HG02884 (cell line): Measurements from ENCODE around the gene YES1.
"Not testable (repeated sequence)": the region's sequence is repeated elsewhere in the genome, so short reads cannot be mapped to it uniquely, and the experiment has no call there.

Experiments
- ATAC-seq: cut with Tn5 transposase; IDR thresholded peaks from one replicate; pipeline ENCODE4 v1.9.1; 2021; ENCODE audit warnings: mild to moderate bottlenecking, moderate library complexity; ENCODE audit not compliant: unreplicated experiment

The YES1 gene

DNA sequence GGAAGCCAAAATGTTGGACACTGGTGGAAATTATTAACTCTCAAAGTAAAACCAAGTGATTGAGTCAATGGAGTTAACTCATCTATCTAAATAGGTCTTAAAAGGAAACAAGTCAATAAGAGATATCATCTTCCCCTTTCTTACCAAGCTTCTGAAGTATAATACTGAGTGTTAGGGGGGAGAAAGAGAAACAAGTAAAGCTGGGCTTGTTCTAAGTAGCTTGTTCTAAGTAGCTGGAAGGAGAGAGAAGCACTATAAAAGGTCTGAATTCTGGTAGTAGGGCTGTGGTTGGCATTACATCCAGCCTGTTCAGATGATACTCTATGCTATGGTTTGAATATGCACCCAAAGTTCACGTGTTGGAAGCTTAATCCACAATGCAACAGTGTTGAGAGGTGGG lies 26.8 kb downstream of the YES1 start:
- no peak for ATAC-seq

DNA sequence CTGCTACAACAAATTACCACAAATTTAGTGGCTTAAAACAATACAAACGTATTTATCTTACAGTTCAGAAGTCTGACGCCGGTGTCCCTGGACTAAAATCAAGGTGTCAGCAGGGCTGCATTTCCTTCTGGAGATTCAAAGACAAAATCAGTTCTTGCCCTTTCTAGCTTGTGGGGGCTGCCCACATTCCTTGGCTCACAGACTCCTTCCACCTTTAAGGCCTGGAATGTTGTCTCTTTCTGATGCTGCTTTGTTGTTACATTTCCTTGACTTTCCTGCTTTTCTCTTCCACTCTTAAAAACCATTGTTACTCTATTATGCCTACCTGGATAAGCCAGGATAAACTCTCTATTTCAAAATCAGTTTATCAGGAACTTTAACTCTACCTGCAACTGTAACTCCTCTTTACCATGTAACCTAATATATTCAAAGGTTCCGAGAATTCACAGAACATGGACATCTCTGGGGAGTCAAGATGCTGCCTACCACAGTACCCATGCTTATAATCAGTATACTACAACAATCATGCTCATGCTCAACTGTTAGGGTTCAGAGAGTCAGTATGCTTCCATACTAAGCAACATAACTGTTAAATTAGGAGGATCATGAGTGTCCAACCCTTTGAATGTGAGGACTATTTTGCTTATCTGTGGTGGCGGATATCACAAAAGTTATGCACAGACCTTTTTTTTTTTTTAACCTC lies 27.4 kb downstream of the YES1 start:
- no peak for ATAC-seq

DNA sequence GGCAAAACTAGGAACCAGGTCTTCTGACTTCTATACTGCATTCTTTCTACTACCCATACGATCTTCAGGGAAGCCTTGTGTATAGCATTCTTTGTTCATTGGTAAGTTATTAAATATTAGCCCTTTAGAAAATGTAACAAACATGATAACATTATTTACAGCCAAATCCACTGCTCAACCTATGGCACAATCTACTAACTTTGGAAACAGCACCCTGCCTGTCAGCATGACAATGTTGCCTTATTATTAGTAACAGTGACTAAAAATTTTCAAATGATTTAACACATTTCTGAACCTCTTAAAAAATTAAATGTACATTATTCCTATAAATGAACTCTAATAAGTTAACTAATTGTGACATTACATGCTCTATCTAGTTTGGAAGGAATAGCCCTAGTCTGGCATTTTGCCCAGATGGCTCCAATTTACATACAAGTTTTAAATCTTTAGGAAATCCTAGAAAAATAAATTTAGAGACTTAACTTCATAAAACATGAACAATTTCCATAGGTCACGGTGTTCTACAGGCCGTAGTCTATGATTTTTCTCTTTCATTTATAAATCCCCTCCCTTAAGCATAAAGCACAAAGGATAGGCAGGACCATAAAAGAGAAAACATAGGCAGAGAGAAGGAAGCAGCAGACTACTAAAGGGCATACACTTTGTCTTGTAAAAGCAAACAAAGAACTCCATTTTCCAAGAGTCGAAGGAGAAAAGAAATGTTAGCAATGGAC lies 33.7 kb downstream of the YES1 start:
- ATAC-seq, result no peak

DNA sequence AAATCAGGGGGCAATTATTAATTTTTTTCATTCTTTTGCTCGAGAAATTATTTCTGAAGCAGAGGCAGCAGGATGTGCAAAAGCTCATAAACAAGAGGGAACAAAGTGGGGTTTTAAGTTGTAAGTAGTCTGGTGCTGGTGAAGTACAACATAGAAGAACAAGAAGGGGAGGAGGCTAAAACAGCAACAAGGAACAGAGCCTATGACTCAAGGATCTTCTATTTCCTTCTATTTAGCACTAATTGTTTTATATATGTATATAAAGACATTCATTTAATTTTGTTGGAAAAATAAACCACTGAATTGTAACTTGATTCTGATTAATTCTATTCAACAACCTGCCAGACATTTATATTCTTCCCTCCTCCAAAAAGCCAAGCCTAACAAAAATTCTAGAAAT lies 35.0 kb downstream of the YES1 start:
- ATAC-seq, result no peak

DNA sequence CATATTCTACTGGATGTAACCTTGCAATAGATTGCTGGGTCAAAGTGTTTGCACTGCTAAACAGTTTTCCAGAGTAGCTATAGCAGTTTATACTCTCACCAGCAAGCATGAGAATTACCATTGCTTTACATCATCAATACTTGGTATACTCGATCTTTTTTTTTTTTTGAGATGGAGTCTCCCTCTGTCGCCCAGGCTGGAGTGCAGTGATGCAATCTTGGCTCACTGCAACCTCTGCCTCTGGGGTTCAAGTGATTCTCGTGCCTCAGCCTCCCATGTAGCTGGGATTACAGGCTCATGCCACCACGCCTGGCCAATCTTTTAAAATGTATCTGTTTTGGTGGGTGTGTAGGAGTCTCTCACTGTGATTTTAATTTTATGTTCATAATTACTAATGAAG lies 36.0 kb downstream of the YES1 start:
- ATAC-seq, result not testable (repeated sequence)

DNA sequence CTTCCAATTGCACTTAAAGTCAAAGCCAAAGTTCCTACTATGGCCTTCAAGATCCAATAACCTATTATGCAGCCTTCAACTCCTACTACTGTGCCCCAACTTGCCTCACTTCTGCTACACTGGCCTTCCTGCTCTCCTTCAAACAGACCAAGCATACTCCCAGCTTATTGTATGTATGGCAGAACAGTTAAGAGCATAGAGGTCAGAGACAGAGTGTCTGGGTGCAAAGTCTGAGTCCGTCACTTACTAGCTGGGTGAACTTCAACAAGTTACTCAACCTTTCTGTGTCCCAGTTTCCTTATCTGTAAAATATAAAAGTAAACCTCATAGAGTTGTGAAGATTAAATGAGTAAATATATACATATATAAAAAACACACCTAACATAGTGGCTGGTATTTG lies 37.2 kb downstream of the YES1 start:
- ATAC-seq, result no peak

DNA sequence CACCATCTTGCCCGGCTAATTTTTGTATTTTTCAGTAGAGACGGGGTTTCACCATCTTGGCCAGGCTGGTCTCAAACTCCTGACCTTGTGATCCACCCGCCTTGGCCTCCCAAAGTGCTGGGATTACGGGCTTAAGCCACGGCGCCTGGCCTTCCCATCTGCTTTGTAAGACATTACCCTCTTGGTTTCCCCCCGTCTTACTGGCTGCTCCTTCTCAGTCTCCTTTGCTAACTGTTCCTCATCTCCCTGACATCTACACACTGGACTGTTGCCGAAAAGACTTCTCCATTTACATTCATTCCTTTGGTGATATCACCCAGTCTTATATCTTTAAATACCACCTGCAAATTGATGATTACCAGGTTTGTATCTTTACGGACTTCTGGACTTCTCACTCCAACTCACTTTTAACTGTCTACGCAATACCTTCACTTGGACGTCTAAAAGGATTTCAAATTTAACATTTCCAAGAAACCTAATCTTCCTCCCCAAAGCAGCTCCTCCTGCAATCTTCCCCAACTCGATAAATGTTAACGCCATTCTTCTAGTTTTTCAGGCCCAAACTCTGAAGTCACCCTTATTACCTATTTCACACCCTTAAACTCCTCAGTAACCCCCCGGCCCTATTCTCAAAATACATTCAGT lies 37.9 kb downstream of the YES1 start:
- no peak for ATAC-seq

DNA sequence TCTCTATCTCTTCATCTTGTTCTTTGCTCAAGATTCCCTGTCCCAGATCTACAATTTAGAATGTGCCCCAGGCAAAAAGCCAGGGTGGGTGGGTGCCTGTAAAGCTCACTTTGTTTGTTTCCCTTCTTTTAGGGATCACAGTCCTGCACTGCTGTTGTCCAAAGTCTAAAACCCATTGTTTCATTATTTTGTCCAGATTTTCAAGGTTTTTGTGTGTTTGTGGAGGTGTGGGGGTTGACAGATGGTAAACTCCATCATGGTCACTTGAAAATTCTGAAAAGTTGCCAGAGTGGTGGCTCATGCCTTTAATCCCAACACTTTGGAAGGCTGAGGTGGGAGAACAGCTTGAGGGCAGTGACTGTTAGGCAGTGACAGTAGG lies 41.5 kb downstream of the YES1 start:
- no peak for ATAC-seq

DNA sequence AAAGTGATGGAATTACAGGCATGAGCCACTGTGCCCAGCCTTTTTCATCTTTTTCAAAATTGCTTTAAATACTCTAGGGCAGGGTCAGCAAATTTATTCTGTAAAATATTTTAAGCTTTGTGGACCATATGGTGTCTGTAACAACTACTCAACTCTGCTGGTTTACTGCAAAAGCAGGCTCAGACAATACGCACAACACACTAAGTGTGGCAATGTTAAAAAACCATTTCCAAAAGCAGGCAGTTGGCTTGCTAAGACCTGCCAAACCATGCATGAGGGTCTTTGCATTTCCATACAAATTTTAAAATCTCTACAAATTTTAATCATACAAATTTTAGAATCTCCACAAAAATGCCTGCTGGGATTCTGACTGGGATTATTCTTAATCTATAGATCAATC lies 44.1 kb downstream of the YES1 start:
- no peak for ATAC-seq

DNA sequence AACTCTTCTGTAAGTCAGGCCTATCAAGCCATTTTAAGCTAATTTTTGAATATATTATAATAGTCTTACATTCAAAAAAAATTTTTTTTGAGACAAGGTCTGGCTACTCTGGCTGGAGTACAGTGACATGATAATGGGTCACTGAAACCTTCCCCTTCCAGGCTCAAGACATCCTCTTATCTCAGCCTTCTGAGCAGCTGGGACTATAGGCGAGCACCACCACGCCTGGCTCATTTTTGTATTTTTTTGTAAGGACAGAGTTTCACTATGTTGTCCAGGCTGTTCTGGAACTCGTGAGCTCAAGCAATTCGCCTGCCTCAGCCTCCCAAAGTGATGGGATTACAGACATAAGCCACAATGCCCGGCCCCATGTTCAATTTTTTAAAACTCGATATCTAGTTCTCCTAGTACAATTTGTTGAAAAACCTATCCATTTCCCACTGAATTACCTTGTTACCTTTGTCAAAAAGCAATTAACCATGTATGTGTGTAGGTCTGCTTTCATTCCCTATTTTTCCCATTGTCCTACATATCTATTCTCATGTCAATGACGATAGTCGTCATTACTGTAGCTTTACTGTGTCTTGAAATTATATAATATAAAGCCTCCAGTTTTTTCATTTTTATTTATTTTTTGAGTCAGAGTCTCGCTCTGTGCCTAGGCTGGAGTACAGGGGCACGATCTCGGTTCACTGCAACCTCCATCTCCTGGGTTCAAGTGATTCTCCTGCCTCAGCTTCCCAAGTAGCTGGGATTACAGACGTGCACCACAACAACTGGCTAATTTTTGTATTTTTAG lies 44.8 kb downstream of the YES1 start:
- ATAC-seq, result no peak

DNA sequence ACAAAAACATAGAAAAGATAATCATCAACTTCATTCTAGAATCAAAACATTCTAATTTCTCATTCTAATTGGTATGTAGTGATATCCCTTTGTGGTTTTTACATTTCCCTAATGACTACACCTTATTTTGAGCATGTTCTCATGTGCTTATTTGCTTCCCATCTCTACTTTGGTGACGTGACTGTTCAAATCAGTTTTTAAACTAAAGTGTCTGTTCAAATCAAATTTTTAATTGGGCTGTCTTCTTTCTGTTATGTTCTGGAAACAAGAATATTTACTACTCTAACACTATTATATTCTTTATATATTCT lies 45.5 kb downstream of the YES1 start:
- no peak for ATAC-seq

DNA sequence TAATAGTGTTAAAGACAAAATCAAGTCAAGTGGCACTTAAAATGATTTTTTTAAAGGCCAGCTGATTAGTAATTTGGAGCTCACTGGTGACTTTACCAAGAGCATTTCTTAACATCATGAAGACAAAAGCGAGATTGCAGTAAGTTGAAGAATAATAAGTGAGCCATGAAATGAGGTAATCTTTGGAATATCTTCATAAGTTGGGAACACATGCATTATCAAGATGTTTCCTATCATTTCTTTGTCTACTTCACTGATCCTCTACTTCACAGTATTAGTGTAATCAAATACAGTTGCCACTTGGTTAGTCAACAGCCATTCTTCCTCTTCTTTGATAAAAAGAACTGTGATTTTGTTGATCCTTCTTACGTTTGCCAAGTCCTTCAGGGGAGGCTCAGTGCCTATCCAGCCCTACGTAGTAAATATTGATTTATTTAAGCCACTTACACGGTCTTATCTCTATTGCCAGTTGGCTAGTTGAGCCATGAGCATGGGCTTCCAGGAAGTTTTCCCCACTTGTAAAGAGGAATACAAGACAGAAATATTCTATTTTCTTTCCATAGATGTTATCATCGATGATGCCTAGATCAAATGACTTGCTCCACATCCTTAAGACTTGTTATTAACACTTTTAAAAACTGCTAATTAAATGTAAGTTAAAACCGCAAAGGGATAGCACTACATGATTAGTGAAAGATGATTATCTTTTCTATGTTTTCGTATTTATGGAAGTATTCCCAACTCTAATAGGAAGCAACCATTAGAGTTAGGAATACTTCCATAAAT lies 46.1 kb downstream of the YES1 start:
- no peak for ATAC-seq

DNA sequence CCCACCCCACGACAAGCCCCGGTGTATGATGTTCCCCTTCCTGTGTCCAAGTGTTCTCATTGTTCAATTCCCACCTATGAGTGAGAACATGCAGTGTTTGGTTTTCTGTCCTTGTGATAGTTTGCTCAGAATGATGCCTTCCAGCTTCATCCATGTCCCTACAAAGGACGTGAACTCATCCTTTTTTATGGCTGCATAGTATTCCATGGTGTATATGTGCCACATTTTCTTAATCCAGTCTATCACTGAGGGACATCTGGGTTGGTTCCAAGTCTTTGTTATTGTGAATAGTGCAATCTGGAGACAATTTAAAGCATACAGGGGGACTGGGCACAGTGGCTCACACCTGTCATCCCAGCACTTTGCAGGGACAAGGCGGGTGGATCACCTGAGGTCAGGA lies 52.2 kb downstream of the YES1 start:
- ATAC-seq, result not testable (repeated sequence)

DNA sequence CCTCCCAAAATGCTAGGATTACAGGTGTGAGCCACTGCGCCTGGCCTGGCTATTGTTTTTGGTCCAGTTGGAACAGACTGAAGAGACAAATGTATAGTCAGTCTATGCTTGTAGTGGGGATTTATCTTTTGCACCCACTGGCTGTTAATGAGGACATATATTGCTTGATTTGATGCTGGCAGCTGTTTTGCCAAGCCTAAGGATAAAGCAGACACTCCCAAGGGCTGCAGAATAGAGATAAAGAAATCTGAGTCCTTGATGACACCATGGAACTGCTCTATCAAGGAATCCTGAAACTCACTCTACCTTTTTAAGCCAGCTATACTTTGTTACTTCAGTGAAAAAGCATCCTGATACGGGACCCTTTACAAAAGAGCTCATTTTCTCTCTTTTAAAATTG lies 56.5 kb downstream of the YES1 start:
- no peak for ATAC-seq

DNA sequence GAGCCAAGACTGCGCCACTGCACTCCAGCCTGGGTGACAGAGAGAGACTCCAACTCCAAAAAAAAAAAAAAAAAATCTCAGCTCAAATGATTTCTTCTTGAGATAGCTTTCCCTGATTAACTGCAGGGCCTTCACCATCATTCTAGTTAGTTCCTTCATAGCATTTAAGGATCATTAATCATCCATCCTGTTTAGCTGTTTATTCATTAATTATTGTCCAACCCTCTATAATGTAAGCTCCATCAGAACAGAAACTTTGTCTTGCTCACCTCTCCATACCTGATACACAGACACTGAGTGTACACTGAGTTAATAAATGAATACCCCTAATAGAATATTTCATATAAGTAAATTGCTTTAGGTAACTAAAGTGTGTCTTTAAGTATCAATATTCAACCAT lies 57.4 kb downstream of the YES1 start:
- ATAC-seq, result no peak

DNA sequence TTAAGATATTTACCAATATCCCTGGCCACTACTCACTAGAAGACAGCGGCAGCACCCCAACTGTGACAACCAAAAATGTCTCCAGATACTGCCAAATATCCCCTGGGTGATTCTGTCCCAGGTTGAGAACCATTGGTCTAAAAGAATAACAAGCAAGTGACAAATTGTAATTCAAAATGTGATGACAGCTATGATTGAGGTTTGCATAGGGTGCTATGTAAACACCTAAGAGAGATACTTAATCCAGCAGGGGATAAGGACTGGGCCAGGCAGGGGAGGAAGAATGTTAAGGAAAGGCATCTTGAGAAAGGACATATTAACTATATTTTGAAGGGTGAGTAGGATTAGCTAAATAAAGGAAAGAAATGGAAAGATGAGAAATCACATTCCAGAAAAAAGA lies 61.6 kb downstream of the YES1 start:
- ATAC-seq, result no peak

DNA sequence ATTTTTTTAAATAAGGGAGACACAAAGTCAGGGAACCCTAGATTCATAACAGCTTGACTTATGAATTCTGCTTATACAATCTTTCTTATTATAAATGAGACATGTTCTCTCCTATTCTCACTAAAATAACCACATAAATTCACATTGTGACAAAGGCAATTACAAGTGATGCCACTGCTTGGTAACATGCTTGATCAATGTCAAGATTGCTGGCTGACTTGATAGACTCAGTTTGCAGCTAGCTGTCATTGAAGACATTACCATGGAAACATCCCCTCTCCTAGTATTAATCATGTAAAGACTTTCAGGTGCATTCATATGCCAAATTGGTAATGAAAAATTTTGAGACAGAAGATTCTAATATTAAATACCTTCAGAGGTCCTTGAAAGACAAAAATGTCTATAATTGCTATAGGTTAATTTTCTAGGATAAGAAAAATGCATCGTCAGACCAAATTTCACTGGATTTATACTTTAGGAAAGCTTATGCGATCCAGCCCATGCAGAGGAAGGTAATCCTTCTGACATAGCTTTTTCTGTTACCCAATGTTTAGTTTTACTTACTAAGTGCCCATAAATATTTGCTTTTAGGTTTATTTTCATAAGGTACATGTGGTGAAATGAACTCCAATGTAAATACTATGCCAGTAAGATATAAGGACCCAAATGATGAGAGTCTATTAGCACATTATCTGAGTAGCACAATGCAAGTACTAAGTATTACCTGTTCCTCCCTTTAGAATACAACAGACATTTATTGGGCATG lies 67.0 kb downstream of the YES1 start:
- no peak for ATAC-seq

DNA sequence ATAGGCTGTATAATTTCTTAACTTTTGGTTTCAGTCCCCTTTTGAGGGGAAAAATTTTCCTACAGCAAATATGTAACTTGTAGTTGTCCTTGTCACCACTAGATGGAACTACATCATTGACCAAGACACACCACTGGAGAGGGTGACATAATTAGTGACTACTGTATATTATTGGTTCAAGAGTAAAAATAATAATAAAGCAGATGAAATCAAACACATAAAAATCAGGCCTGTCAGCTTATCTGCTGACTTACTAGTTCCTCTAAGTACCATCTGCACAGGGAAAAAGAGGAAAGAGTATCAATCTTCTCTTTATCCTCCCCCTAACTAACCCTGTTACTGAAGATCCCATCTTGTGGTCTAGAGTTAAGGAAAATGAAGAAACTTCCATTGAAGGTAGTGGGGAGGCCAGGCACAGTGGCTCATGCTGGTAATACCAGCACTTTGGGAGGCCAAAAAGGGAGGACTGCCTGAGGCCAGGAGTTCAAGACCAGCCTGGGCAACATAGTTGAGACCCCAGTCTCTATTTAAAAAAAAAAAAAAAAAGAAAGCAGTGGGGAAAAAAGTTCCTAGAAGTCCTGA lies 70.0 kb downstream of the YES1 start:
- peak; percentile 89 for ATAC-seq

DNA sequence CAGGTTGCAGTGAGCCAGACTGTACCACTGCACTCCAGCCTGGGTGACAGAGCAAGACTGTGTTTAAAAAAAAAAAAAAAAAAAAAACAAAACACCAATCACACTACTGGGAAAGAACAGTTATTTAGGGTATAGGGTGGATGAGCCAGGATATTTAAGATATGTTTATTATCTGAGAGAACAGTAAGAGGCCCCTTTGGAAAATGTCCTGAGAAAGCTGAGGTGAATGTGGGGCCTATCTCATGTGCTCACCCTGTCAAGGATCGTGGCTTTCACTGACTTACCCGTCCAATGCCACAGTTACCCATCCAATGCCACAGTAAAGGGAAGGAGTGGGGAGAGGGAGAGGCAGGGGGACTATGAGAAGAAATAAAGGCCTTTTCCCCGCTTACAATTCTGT lies 79.7 kb downstream of the YES1 start:
- ATAC-seq, result no peak

DNA sequence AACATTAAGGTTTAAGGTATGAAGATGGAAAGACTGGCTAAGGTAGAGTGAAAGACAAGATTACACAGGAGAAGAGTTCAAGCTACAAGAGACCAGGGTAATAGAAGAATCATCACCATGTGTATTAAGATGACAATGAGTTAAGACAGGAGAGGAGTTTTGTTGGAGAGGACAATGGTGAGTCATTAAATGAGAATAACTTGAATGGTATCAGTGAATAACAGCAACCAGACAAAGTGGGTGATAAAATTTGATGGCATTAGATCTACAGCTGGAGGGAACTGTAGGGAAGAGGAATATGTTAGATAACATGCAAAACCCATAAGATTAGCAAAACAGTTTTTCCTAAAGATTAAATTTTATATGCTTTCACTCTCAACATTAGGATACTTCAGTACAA lies 80.9 kb downstream of the YES1 start:
- no peak for ATAC-seq
